Stimulated activated CD4-positive, alpha-beta T cell treated with anti-CD3 and anti-CD28 coated beads, TNF-alpha, amount 100 ng/mL, for 24 hours (primary cell): ENCODE results near the gene PTPRQ.
"Not testable (repeated sequence)": the region's sequence is repeated elsewhere in the genome, so short reads cannot be mapped to it uniquely, and the experiment has no call there.

Source experiments
- DNase-seq, 3 experiments: peaks; one replicate each; pipeline ENCODE4 v3.0.0-alpha.2; 2020; ENCODE audit warnings: low read depth in 3 of 3

The PTPRQ gene

GRCh38 chr12:80443974-80444666, at the start of gene PTPRQ:
PTPRQ (plus strand) TSS chr12:80444235; CDS start chr12:80444346, 111 bp downstream.
- no peak for DNase-seq

GRCh38 chr12:80400571-80400991, 43.5 kb upstream of the PTPRQ start:
- DNase-seq: no peak

GRCh38 chr12:80401191-80401590, 42.8 kb upstream of the PTPRQ start:
- no peak for DNase-seq

- DNase-seq: no peak
Observed at GRCh38 chr12:80404629-80405028, 39.4 kb upstream of the PTPRQ start.

- DNase-seq: no peak
Observed at GRCh38 chr12:80406253-80406652, 37.8 kb upstream of the PTPRQ start.

GRCh38 chr12:80411787-80412186, 32.2 kb upstream of the PTPRQ start:
- DNase-seq: no peak

- no peak for DNase-seq
Observed at GRCh38 chr12:80412343-80412953, 31.6 kb upstream of the PTPRQ start.

GRCh38 chr12:80413462-80413861, 30.6 kb upstream of the PTPRQ start:
- DNase-seq: no peak

GRCh38 chr12:80415466-80415865, 28.6 kb upstream of the PTPRQ start:
- no peak for DNase-seq

GRCh38 chr12:80419644-80420043, 24.4 kb upstream of the PTPRQ start:
- no peak for DNase-seq

- no peak for DNase-seq
Observed at GRCh38 chr12:80420075-80420474, 24.0 kb upstream of the PTPRQ start.

- no peak for DNase-seq
Observed at GRCh38 chr12:80422550-80422949, 21.5 kb upstream of the PTPRQ start.

GRCh38 chr12:80432061-80432460, 12.0 kb upstream of the PTPRQ start:
- no peak for DNase-seq

- DNase-seq: no peak
Observed at GRCh38 chr12:80441921-80442320, 2.1 kb upstream of the PTPRQ start.

GRCh38 chr12:80442426-80443222, 1.4 kb upstream of the PTPRQ start:
- no peak for DNase-seq

GRCh38 chr12:80445083-80445793, 1.2 kb downstream of the PTPRQ start:
- DNase-seq: no peak

- no peak for DNase-seq
Observed at GRCh38 chr12:80456513-80456912, 12.5 kb downstream of the PTPRQ start.

- DNase-seq: no peak
Observed at GRCh38 chr12:80460972-80461371, 16.9 kb downstream of the PTPRQ start.

GRCh38 chr12:80461851-80462250, 17.8 kb downstream of the PTPRQ start:
- not testable (repeated sequence) for DNase-seq

GRCh38 chr12:80469681-80470080, 25.6 kb downstream of the PTPRQ start:
- no peak for DNase-seq

- no peak for DNase-seq
Observed at GRCh38 chr12:80470403-80470802, 26.4 kb downstream of the PTPRQ start.

- no peak for DNase-seq
Observed at GRCh38 chr12:80472236-80472635, 28.2 kb downstream of the PTPRQ start.
